Measurements from ENCODE around the gene TVP23C.
"Not testable (repeated sequence)": the region's sequence is repeated elsewhere in the genome, so short reads cannot be mapped to it uniquely, and the experiment has no call there.

TVP23C gene

GRCh38 chr17:15526292-15527218, 36.7 kb downstream of the TVP23C start:
- peak; percentile 44 for DNase-seq

GRCh38 chr17:15524990-15525985, 38.0 kb downstream of the TVP23C start:
- not testable (repeated sequence) for DNase-seq

GRCh38 chr17:15516150-15516549, 47.1 kb downstream of the TVP23C start:
- DNase-seq, result no peak

DNA sequence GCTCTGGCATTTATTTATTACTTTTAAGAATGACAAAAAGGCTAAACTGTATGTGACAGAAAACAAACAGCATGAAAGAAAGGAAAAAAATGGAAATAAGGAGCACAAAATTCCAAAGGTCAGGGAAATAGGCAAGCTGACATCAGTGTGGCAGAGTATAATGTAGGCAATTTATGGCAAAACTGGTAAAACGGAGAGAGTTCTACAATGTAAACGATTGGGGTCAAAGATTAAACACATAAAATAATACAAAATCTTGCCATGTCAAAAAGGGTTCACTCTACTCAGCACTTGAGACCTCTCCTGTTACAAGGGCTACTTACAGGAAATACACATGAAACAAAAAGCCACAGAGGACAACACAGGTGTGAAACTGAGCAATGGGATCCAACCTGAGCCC, 48.8 kb downstream of the TVP23C start:
- DNase-seq, result no peak

DNA sequence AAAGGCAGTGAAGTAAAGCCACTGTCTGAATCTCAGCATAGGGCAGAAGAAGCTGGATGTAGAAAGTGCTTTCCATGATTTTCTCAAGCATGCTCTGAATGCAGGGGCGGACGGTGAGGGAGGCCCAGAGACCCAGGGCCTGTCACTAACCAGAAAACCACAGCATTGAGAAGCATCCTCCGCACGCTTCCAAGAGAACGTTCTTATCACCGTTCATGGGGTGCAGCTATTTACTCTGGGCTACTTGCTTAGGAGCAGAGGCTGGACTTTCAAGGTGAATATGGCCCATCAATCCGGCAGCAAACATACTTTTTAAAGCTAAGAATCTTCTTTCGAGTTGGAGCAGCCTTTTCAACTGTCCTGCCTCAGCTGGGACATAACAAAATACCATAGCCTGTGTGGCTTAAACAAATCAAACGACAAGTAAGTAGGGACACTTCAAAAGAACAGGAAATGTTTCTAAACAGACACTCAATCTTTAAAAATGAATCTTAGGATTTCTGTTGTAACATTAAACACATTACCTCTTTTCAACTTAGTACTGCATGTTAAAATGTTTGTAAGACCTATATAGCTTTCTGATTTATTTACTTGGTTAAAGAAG, 49.3 kb downstream of the TVP23C start:
- no peak for DNase-seq

DNA sequence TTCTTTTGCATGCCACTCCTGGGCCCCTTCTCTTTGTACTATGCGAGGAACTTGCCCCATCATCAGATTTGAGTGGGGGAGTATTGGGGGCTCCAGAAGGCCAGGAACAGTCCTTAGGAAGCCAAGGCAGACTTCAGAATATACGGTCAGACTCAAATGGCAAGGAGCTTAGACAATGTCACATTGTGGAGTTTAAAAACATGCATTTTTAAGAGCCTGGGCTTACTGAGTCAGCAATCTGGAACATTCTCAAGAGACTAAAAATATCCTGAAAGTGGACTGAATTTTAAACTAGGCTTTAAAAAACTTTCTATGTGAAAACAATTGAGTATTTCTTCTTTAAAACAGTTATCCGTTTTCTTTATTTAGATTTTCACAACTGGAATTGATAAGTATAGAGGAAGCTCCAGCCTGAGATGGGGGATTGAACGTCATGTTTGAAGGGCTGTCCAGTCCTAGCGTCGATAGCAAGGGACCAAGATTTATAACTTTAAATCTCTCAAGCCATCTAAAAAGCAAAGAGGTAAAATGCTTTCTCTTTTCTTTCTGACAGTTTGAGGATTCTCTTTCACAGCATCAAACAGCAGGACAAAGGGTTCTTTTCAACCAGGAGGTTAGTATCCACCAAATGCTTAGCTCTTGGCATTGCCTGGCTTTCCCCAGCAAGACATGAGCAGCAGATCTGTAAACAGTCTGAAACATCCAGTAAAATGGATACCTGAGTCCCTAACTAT, 50.1 kb downstream of the TVP23C start:
- DNase-seq, result no peak

GRCh38 chr17:15512071-15512709, 51.1 kb downstream of the TVP23C start:
- DNase-seq, result no peak

DNA sequence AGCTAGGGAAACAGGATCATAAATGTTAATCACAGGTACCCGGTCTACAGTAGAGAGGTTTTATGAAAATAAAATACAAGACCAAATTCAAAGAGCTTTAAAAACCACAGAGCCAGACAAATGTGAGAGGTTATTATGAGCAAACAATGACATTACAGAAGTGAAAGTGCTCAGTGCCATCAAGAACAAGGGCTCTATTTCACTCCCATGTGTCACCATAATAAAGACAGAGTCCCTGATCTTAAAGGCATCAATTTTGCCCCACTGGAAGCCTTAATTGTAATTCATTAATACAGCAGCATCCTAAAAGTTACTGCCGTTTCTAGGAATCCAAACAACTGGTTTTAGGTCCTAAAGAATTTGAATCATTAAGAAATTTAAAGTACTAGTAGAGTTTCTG, 52.1 kb downstream of the TVP23C start:
- DNase-seq, result no peak

- no peak for DNase-seq
These were observed 52.9 kb downstream of the TVP23C start for GRCh38 chr17:15510361-15510760.

DNA sequence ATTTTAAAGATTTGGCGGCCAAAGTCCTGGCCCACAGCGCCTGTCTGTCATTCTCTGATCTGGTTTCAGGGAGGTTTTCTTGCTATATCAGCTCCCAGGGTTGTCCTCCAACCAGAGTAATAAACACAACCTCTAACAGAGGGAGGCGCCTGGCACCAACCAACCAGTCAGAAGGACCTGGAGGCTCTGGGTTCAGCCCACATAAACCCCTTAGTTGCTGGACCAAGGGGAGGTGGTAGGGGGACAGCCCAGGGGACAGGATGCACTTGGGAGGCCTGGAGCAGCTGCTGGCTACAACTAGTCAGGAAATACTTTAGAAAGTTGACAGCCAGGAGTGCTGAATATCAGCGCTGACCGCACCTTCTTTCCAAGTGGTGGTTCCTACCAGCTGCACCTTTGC, 54.2 kb downstream of the TVP23C start:
- no peak for DNase-seq

DNA sequence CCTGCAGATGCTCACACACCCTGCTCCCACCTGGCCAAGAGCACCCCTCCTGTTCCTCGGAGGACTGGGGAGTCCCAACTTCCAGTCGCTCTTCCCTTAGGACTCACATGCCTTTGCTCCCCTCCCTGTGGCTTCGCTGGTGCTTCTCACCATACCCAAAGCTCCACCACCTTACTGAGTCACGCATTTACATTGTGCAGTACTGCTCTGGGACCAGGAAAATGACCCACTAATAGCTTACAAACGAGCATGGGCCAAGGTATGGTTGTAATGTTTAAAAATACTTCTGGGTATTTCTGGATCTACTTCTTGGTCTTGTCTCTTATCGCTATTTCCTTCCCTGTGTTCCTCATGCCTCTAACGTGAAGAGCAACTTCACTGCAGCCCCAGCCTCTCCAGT, 54.8 kb downstream of the TVP23C start:
- DNase-seq, result no peak

DNA sequence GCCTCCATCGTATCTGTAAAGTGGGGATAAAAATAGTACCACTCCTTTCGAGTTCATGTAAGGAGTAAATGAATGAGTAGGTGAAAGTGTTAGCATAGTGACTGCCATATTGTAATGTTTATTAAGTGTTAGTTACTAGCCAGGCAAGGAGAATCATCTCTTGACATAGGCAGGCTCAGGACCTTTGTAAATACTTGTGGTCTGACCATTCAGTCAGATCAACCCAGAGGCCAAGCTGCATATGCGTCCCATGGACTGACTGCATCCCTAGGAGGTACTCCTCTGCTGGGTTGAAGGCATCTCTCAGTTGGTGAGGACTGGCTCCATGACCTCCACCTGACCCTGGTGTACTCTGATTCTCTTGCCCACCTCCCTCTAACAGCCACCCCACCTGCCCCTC, 55.4 kb downstream of the TVP23C start:
- DNase-seq, result no peak

DNA sequence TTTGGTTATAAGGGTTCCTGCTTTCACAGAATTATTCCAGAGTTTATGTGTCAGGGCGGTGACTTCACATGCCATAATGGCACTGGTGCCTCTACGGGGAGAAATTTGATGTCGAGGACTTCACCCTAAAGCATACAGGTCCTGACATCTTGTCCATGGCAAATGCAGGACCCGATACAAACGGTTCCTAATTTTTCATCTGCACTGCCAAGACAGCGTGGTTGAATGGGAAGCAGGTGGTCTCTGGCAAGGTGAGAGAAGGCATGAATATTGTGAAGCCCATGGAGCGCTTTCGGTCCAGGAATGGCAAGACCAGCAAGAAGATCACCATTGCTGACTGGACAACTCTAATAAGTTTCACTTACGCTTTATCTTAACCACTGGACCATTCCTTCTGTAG, 56.3 kb downstream of the TVP23C start:
- no peak for DNase-seq

DNA sequence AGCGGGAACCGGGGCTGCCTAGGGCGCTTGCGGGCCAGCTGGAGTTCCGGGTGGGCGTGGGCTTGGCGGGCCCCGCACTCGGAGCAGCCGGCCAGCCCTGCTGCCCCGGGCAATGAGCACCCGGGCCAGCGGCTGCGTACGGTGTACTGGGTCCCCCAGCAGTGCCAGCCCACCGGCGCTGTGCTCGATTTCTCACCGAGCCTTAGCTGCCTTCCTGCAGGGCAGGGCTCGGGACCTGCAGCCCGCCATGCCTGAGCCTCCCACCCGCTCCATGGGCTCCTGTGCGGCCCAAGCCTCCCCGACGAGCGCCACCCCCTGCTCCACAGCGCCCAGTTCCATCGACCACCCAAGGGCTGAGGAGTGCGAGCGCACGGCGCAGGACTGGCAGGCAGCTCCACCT, 57.6 kb downstream of the TVP23C start:
- not testable (repeated sequence) for DNase-seq

GRCh38 chr17:15503731-15504130, 59.6 kb downstream of the TVP23C start:
- no peak for DNase-seq

- DNase-seq, result peak; percentile 56
These were observed 60.7 kb downstream of the TVP23C start for GRCh38 chr17:15502369-15503112.

- no peak for DNase-seq
These were observed 61.5 kb downstream of the TVP23C start for GRCh38 chr17:15501793-15502192.

DNA sequence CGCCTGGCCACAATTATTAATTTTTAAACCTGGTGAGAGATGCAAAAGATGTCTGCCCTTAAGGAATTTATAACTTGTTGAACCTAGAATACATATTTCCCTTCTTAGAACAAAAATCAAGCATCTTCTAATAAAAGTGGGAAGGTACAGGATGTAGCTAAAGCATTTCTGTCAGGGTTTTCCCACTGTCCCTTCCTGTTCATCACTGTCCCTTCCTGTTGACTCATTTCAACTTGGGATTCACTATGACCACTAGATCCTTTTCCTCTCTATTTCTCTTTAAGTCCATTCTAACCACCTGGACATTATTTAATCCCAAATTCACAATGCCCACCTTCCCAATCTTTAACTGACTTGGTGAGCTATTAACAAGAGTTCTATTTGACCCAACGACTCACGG, 62.0 kb downstream of the TVP23C start:
- no peak for DNase-seq

- peak; percentile 2 for DNase-seq
These were observed 65.2 kb downstream of the TVP23C start for GRCh38 chr17:15498107-15498506.

DNA sequence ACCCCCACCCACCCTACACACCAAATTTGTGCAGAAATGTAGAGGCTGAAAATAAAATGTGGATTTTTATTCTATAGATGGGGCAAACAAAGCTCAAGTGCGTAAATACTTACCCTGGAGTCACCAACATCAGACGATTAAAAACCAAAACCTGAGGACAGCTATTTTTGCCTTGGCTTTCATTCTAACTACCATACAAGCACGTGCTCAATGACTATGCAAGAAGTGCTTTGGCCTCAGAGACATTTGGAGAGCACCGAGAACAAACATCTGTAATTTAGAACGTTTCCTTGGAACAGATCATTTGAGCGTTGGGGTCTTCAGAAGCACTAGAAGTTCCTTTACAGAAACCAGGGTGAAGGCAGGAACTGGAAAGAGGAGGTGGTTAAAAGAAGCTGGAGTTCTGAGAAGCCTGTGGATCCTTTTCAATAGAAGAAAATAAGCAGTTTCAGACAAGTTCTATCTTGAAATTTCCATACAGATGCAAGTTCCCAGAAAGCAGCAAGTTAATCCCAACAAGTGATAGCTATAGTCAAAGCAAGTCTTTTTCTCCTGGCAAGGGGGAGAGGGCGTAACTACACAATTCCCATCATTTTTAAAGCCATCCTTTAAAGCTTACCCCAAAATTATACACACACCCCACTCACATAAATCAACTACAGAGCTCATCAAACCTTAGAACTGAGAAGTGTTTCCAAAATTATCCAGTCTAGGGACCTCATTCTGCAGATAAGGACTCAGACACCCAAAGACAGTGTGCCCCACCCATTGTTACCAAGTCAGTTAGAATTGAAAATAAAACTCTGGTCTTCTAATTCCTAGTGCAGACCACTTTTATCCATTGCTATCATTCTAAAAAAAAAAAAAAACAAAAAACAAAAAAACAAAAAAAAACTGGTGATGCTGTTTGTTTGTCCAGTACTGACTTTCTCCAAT, 66.3 kb downstream of the TVP23C start:
- no peak for DNase-seq
